ENCODE results near the gene RPS23.

The RPS23 gene

GRCh38 chr5:82244854-82245635 lies 33.1 kb downstream of the RPS23 start:
- DNase-seq (ENCODE audit: low spot score), result no peak

GRCh38 chr5:82244151-82244550 lies 34.0 kb downstream of the RPS23 start:
- DNase-seq (ENCODE audit: low spot score), result no peak

- no peak for DNase-seq (ENCODE audit: low spot score)
Measured at GRCh38 chr5:82234885-82235284, 43.3 kb downstream of the RPS23 start.

GRCh38 chr5:82225525-82226172 lies 52.5 kb downstream of the RPS23 start:
- peak; percentile 70 for DNase-seq (ENCODE audit: low spot score)
